Right renal pelvis (tissue), 4 donors: ENCODE data around the gene C1orf226. TPM values are rescaled to one million over a fixed set of nuclear protein-coding genes. Genes with fewer than 3 reads are reported as not detected.
"Not testable (repeated sequence)": the region's sequence is repeated elsewhere in the genome, so short reads cannot be mapped to it uniquely, and the experiment has no call there.

ENCODE experiments used
- DNase-seq, 4 donors: peaks; one replicate each; pipeline ENCODE4 v3.0.0-alpha.2; 2013; ENCODE audit warnings: low read depth in 4 of 4, low spot score in 3 of 4, missing footprints in 1 of 4
- polyA plus RNA-seq, 4 donors: library from polyadenylated mRNA; unstranded; fragments of 120-200 nt; gene quantifications; one replicate each; pipeline ENCODE4 v1.2.1, GENCODE V29; 2013; ENCODE audit not compliant: insufficient read length in 4 of 4

The C1orf226 gene
- polyA plus RNA-seq, 4 donors: 15.7 to 21.3 (median 17.8) TPM

DNA sequence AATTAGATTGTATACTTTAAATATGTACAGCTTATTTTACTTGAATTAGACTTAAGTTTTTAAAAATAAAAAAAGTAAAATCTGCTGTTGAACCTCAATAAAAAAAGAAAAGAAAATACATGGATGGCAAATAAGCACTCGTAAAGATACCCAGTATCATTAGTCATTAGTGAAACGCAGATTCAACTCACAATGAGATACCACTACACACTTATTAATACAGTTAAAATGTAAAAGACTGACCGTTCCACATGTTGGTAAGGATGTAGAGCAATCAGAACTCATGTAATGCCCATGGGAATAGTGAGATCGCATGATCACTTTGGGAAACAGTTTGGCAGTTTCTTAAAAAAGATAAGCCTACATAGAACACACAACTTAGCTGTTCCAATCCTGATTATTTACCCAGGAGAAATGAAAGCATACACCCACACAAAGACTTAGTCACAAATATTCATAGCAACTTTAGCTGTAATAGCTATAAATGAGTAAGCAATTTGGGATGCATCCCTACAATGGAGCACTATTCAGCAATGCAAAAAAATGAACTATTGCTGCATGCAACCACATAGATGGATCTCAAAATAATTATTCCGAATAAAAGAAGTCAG, 23.1 kb downstream of the C1orf226 start:
- no peak for DNase-seq

DNA sequence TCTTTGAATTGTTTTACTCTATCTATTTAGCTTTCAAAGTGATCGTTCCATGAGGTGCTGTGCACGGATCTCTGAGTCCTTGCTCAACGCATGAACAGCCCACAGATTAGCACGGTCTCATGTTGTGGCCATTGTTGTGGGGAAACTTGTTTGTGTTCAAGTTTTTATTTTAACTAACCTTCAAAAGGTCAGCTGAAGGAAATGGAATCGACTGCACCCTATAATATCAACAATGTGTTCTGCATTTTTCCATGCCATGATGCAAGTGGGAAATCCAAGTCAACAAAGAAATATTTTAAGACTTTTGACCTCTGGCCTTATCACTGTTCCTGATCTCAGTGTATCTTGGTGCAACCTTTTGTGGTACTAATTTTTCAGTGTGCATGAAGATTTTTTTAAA, 24.3 kb downstream of the C1orf226 start:
- DNase-seq: no peak

DNA sequence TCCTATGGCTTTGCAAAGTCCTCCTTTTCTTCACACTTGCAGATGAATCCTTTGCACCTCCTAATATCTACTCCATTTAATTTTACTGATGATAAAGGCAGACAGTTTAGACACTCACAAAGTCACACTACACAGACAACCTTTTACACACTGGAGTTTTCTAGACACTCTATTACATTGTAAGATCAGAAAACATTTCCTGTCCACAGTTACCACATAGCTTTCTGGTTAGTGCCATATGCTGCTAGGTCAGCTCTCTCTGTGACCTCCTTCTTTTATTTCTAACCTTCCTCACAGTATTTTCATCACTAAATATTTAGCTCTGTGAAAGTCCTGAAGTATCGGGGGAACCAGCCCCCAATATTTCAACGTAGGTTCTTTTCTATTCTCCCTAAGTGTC, 25.3 kb downstream of the C1orf226 start:
- no peak for DNase-seq

DNA sequence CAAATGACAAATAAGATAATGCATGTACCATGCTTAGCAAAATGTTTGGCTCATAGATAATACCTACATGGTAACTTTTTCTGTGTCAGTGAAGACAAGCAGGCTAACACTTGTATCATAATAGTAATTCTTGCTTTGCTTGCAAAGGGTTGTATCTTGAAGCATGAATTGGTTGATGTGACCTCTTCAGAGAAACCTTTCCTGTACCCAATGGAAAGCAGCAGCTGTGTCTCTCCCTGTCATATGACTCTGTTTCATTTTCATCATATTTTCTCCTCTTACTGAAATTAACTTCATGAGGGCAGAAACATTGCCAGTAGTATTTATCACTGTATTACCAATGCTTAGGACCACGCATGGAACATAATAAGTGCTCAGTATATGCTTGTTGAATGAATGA, 26.0 kb downstream of the C1orf226 start:
- no peak for DNase-seq

- DNase-seq: no peak
These were observed 30.5 kb downstream of the C1orf226 start, which contains the start of gene SH2D1B for GRCh38 chr1:162412002-162412401. Gene SH2D1B (minus strand): TSS chr1:162412136. CDS start chr1:162412016, 120 bp downstream.

- no peak for DNase-seq
These were observed 34.7 kb downstream of the C1orf226 start for GRCh38 chr1:162416215-162416614.

- no peak for DNase-seq
These were observed 35.4 kb downstream of the C1orf226 start for GRCh38 chr1:162416909-162417308.

DNA sequence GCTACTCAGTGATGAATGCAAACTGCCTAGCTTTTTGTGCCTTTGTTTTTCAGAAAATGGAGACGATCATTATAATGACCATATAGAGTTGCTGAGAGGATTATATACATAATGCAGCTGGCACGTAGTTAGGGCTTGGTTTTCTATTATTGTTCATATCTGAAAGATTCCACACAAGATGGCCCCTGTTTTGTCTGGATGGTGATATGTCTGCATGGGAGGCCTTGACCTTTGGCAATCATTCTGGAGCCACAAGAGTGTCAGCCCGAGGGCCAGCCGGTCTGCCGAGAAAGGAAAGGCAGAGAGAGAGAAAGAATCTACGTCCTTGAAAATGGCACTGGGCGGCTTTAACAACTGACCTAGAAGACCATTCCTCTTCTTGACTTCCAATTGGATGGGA, 36.1 kb downstream of the C1orf226 start:
- no peak for DNase-seq

- not testable (repeated sequence) for DNase-seq
These were observed 37.1 kb downstream of the C1orf226 start for GRCh38 chr1:162418584-162418983.

DNA sequence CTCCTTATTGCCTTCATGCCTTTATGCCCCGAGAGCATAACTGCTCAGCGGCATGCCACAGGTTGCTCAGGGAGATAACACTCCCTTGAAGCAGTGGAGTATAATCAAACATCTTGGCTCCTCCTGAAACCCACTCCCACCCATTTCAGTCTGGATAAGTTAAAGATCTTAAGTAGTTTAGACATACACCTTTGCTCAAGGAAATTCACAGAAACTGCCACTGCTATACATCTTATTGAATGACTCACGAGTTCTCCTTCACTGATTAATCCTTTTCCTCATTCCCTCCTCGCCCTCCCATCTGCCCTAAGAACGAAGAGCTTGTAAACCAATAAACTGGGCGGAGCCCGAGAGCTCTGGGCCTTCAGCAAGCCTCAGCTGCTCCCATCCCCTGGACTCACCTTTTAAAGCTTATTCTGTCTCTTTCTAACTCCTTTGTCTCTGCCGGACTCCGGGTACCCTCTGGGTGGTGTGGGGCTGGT, 38.0 kb downstream of the C1orf226 start:
- not testable (repeated sequence) for DNase-seq

DNA sequence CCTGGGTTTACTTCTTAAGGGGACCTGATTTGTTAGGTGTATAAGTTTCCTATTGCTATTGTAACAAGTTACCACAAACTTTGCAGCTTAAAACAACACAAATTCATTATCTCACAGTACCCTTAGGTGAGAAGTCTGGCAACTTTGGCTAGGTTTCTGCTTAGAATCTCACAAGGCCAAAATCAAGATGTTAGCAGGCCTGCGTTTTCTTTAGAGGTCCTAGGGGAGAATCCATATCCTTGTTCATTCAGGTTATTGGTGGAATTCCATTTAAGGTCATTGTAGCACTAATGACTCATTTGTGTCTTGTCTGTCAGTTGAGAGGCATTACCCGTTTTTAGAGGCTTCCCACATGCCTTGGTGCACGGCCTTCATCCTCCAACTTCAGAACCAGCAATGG, 38.6 kb downstream of the C1orf226 start:
- DNase-seq: no peak

GRCh38 chr1:162421258-162422164, 40.0 kb downstream of the C1orf226 start:
- no peak for DNase-seq

- DNase-seq: no peak
These were observed 41.3 kb downstream of the C1orf226 start for GRCh38 chr1:162422662-162423375.

DNA sequence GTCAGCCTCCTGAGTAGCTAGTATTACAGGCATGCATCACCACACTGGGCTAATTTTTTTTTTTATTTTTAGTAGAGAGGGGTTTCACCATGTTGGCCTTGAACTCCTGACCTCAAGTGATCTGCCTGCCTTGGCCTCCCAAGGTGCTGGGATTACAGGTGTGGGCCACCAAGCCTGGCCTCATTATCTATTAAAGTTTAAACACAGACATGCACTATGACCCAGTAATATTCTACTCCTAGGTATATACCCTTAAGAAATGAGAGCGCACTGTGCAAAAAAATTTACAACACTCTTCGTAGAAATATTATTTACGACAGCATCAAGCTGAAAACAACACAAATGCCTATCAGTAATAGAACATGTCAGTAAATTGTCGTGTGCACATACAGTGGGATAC, 49.1 kb downstream of the C1orf226 start:
- no peak for DNase-seq

- not testable (repeated sequence) for DNase-seq
These were observed 51.6 kb downstream of the C1orf226 start for GRCh38 chr1:162432977-162433713.

Other genes with a start within 250 kb of the C1orf226 start
- gene SPATA46, start 4.9 kb upstream of the C1orf226 start, polyA plus RNA-seq: 1 to 10 TPM in 2 of 4 donors, under 1 TPM in 2; 0.39 to 1.6 (median 0.85) TPM
- under 1 TPM; 0.14 to 0.49 (median 0.20) TPM for gene SH2D1B, start 30.4 kb downstream of the C1orf226 start, polyA plus RNA-seq
- 10 to 100 TPM; 32.6 to 44.4 (median 42.3) TPM for gene UHMK1, start 116.1 kb downstream of the C1orf226 start, polyA plus RNA-seq
- 10 to 100 TPM; 32.8 to 35.3 (median 34.1) TPM for gene UAP1, start 180.0 kb downstream of the C1orf226 start, polyA plus RNA-seq